GM19193 (cell line): ENCODE data around the gene SP1.

Source experiments
- POLR2A ChIP-seq: IDR thresholded peaks from 4 replicates; pipeline ENCODE4 v1.6.1; 2011; ENCODE audit not compliant: insufficient read depth, insufficient read length; ENCODE audit errors: extremely low read depth

SP1 gene

GRCh38 chr12:53463802-53464560 is 84.0 kb downstream of the SP1 start:
- TF ChIP-seq POLR2A, result no peak

GRCh38 chr12:53464685-53465418 is 84.9 kb downstream of the SP1 start:
- TF ChIP-seq POLR2A, result peak; percentile 20

- TF ChIP-seq POLR2A, result no peak
Observed at GRCh38 chr12:53465679-53466078, 85.7 kb downstream of the SP1 start.
